ENCODE measurements around the gene KIZ.
"Not testable (repeated sequence)": the region's sequence is repeated elsewhere in the genome, so short reads cannot be mapped to it uniquely, and the experiment has no call there.

The KIZ gene

GRCh38 chr20:21139881-21140566 lies 14.1 kb downstream of the KIZ start:
- DNase-seq (ENCODE audit: low read depth, low spot score) = no peak

- DNase-seq (ENCODE audit: low read depth, low spot score) = no peak
These were observed 15.9 kb downstream of the KIZ start for GRCh38 chr20:21141825-21142224.

GRCh38 chr20:21143194-21143890 lies 17.5 kb downstream of the KIZ start:
- no peak for DNase-seq (ENCODE audit: low read depth, low spot score)

GRCh38 chr20:21145424-21145823 lies 19.5 kb downstream of the KIZ start:
- no peak for DNase-seq (ENCODE audit: low read depth, low spot score)

- DNase-seq (ENCODE audit: low read depth, low spot score) = no peak
These were observed 20.3 kb downstream of the KIZ start for GRCh38 chr20:21146215-21146614.

GRCh38 chr20:21147593-21147992 lies 21.7 kb downstream of the KIZ start:
- DNase-seq (ENCODE audit: low read depth, low spot score) = no peak

GRCh38 chr20:21149344-21149743 lies 23.5 kb downstream of the KIZ start:
- DNase-seq (ENCODE audit: low read depth, low spot score) = no peak

GRCh38 chr20:21151791-21152190 lies 25.9 kb downstream of the KIZ start:
- no peak for DNase-seq (ENCODE audit: low read depth, low spot score)

GRCh38 chr20:21154692-21155091 lies 28.8 kb downstream of the KIZ start:
- DNase-seq (ENCODE audit: low read depth, low spot score) = no peak

GRCh38 chr20:21155268-21155667 lies 29.4 kb downstream of the KIZ start:
- no peak for DNase-seq (ENCODE audit: low read depth, low spot score)

- no peak for DNase-seq (ENCODE audit: low read depth, low spot score)
These were observed 30.4 kb downstream of the KIZ start for GRCh38 chr20:21156266-21156665.

- no peak for DNase-seq (ENCODE audit: low read depth, low spot score)
These were observed 31.1 kb downstream of the KIZ start for GRCh38 chr20:21157006-21157405.

GRCh38 chr20:21159658-21160380 lies 33.9 kb downstream of the KIZ start:
- no peak for DNase-seq (ENCODE audit: low read depth, low spot score)

- no peak for DNase-seq (ENCODE audit: low read depth, low spot score)
These were observed 36.0 kb downstream of the KIZ start for GRCh38 chr20:21161926-21162325.

GRCh38 chr20:21162631-21163030 lies 36.7 kb downstream of the KIZ start:
- DNase-seq (ENCODE audit: low read depth, low spot score) = no peak

- DNase-seq (ENCODE audit: low read depth, low spot score) = no peak
These were observed 40.9 kb downstream of the KIZ start for GRCh38 chr20:21166801-21167200.

- DNase-seq (ENCODE audit: low read depth, low spot score) = no peak
These were observed 41.4 kb downstream of the KIZ start for GRCh38 chr20:21167261-21167660.

GRCh38 chr20:21168061-21168460 lies 42.2 kb downstream of the KIZ start:
- not testable (repeated sequence) for DNase-seq (ENCODE audit: low read depth, low spot score)

- DNase-seq (ENCODE audit: low read depth, low spot score) = no peak
These were observed 46.7 kb downstream of the KIZ start for GRCh38 chr20:21172626-21173025.

- no peak for DNase-seq (ENCODE audit: low read depth, low spot score)
These were observed 47.6 kb downstream of the KIZ start for GRCh38 chr20:21173485-21173884.

- DNase-seq (ENCODE audit: low read depth, low spot score) = no peak
These were observed 48.8 kb downstream of the KIZ start for GRCh38 chr20:21174516-21175239.

GRCh38 chr20:21175433-21175832 lies 49.6 kb downstream of the KIZ start:
- DNase-seq (ENCODE audit: low read depth, low spot score) = no peak
